Measurements from ENCODE around the gene GRM3.

DNA sequence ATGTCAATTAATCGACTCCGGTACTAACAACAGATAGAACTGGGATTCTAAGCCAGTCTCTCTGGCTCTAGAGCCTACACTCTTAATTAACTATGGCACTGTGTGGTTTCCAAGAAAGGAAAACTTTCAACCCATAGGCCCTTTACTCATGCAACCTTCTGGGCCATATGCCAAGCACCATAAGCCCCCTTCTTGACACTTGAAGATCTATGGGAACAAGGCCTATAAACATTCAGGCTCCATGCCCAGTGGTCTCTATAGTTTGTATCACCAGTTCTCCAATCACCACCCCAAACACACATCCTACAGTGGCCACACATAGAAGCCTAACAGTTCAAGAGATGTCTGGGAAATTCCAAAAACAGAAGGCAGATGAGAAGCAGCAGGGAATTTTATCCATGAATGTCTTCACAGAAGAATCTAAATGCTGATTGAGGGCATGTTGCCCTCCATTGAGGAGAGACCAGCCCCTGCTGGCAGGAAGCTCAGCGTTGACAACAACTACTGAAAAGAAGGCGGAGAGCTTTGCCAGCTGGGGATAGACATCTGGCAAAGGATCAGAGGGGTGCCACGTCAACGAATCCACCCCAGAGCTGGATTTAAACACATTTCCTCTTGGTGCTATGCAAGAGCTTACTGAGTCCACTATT is 64.4 kb downstream of the GRM3 start:
- TF ChIP-seq, protein P1, sequence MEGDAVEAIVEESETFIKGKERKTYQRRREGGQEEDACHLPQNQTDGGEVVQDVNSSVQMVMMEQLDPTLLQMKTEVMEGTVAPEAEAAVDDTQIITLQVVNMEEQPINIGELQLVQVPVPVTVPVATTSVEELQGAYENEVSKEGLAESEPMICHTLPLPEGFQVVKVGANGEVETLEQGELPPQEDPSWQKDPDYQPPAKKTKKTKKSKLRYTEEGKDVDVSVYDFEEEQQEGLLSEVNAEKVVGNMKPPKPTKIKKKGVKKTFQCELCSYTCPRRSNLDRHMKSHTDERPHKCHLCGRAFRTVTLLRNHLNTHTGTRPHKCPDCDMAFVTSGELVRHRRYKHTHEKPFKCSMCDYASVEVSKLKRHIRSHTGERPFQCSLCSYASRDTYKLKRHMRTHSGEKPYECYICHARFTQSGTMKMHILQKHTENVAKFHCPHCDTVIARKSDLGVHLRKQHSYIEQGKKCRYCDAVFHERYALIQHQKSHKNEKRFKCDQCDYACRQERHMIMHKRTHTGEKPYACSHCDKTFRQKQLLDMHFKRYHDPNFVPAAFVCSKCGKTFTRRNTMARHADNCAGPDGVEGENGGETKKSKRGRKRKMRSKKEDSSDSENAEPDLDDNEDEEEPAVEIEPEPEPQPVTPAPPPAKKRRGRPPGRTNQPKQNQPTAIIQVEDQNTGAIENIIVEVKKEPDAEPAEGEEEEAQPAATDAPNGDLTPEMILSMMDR (IDR thresholded peaks at IDR 0.05) = no peak
- no peak for TF ChIP-seq JUND (IDR thresholded peaks at IDR 0.05)
- TF ChIP-seq FOXJ3 (CRISPR knock-in tag; IDR thresholded peaks at IDR 0.05) = no peak
- TF ChIP-seq POLR2AphosphoS5 (IDR thresholded peaks at IDR 0.05; ENCODE audit: low read depth, low read length) = no peak
- no peak for TF ChIP-seq EP300 (IDR thresholded peaks at IDR 0.05; ENCODE audit: borderline replicate concordance in 1 of 2, low read depth in 1 of 2, low read length in 1 of 2)
- no peak for TF ChIP-seq MEF2A (IDR thresholded peaks at IDR 0.05; ENCODE audit: borderline replicate concordance, low read depth)
- TF ChIP-seq YY1 (IDR thresholded peaks at IDR 0.05; ENCODE audit: low read depth) = no peak
- no peak for TF ChIP-seq CHD2 (IDR thresholded peaks at IDR 0.05; ENCODE audit: low read length, partially characterized antibody)
- no peak for TF ChIP-seq RAD21 (IDR thresholded peaks at IDR 0.05; ENCODE audit: low read length)
- TF ChIP-seq EZH2phosphoT487 (IDR thresholded peaks at IDR 0.05; ENCODE audit: borderline replicate concordance, low read depth) = no peak
- TF ChIP-seq FOXM1 (IDR thresholded peaks at IDR 0.05; ENCODE audit: low read depth) = no peak
- TF ChIP-seq RFX5 (IDR thresholded peaks at IDR 0.05; ENCODE audit: low read length) = no peak
- TF ChIP-seq, protein P2, sequence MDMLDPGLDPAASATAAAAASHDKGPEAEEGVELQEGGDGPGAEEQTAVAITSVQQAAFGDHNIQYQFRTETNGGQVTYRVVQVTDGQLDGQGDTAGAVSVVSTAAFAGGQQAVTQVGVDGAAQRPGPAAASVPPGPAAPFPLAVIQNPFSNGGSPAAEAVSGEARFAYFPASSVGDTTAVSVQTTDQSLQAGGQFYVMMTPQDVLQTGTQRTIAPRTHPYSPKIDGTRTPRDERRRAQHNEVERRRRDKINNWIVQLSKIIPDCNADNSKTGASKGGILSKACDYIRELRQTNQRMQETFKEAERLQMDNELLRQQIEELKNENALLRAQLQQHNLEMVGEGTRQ (IDR thresholded peaks at IDR 0.05; ENCODE audit: borderline replicate concordance, low read depth, low read length) = no peak
- no peak for TF ChIP-seq TAF1 (IDR thresholded peaks at IDR 0.05; ENCODE audit: borderline replicate concordance, low read depth, low read length)

Data from SK-N-SH (cell line).